CD14-positive monocyte (primary cell): ENCODE measurements around the gene SEPTIN3. TPM values are rescaled to one million over a fixed set of nuclear protein-coding genes. Genes with fewer than 3 reads are reported as not detected.
A peak's percentile ranks its signal among the peaks of the same experiment; 100 is the strongest.

Experiments used
- DNase-seq, 3 donors: peaks; one replicate each; pipeline ENCODE4 v3.0.0-alpha.2; 2011 to 2022
- H2AFZ ChIP-seq: 2 replicates; pipeline ENCODE4 v1.6.0; 2012; ENCODE audit warnings: mild to moderate bottlenecking, low read depth, low read length, inconsistent platforms; ENCODE audit not compliant: insufficient read depth, poor library complexity, severe bottlenecking
- H3K27ac ChIP-seq, 2 donors: 1 replicate in 1 of 2; 2 replicates in 1 of 2; pipeline ENCODE4 v1.5.1; 2012 to 2013; ENCODE audit warnings: low read length in 2 of 2, control low read depth in 1 of 2, inconsistent platforms in 1 of 2, low read depth in 1 of 2, mild to moderate bottlenecking in 1 of 2
- H3K27me3 ChIP-seq, 2 donors: one replicate each; pipeline versions ENCODE4 v1.6.0 to v1.6.1; 2011 to 2013; ENCODE audit warnings: low read length in 2 of 2; ENCODE audit not compliant: control insufficient read depth in 2 of 2, insufficient read depth in 2 of 2
- H3K36me3 ChIP-seq, 2 donors: replicated peaks in 1 of 2; 1 replicate in 1 of 2; 2 replicates in 1 of 2; pipeline versions ENCODE4 v1.5.1 to v1.6.1; 2012 to 2013; ENCODE audit warnings: low read length in 2 of 2, control low read depth in 1 of 2, inconsistent platforms in 1 of 2, mild to moderate bottlenecking in 1 of 2; ENCODE audit not compliant: insufficient read depth in 2 of 2, control insufficient read depth in 1 of 2
- H3K4me1 ChIP-seq, 2 donors: 1 replicate in 1 of 2; 2 replicates in 1 of 2; pipeline versions ENCODE4 v1.5.1 to v1.6.1; 2012 to 2013; ENCODE audit warnings: low read length in 2 of 2, control low read depth in 1 of 2, inconsistent platforms in 1 of 2, mild to moderate bottlenecking in 1 of 2, moderate library complexity in 1 of 2; ENCODE audit not compliant: insufficient read depth in 2 of 2, control insufficient read depth in 1 of 2
- H3K4me2 ChIP-seq: replicated peaks from 2 replicates; pipeline ENCODE3; 2012; ENCODE audit warnings: low read length, moderate library complexity, mild to moderate bottlenecking; ENCODE audit not compliant: poor library complexity, severe bottlenecking; ENCODE audit errors: extremely low read depth
- H3K4me3 ChIP-seq, 3 experiments: fragments of 200-600 bp in 1 of 3; sonication (generic) in 1 of 3; replicated peaks in 1 of 3; 1 replicate in 2 of 3; 2 replicates in 1 of 3; pipeline ENCODE4 v1.5.1; 2011 to 2013; ENCODE audit warnings: low read length in 3 of 3, mild to moderate bottlenecking in 3 of 3, control low read depth in 2 of 3, low read depth in 2 of 3, inconsistent platforms in 1 of 3, moderate library complexity in 1 of 3
- H3K79me2 ChIP-seq: 2 replicates; pipeline ENCODE4 v1.6.0; 2012; ENCODE audit warnings: mild to moderate bottlenecking, control low read depth, inconsistent platforms, low read length, moderate library complexity; ENCODE audit not compliant: insufficient read depth
- H3K9ac ChIP-seq: 2 replicates; pipeline ENCODE4 v1.6.0; 2017; ENCODE audit warnings: low read length, mild to moderate bottlenecking; ENCODE audit not compliant: insufficient read depth, poor library complexity, severe bottlenecking
- H3K9me3 ChIP-seq, 2 donors: replicated peaks in 1 of 2; 1 replicate in 1 of 2; 2 replicates in 1 of 2; pipeline versions ENCODE4 v1.5.1 to v1.6.1; 2012 to 2013; ENCODE audit warnings: low read length in 2 of 2, control low read depth in 1 of 2; ENCODE audit not compliant: control insufficient read depth in 1 of 2, insufficient read depth in 1 of 2
- H4K20me1 ChIP-seq: 2 replicates; pipeline ENCODE4 v1.6.0; 2012; ENCODE audit warnings: mild to moderate bottlenecking, low read length, control low read depth, moderate library complexity; ENCODE audit not compliant: insufficient read depth
- H3K27ac Mint-ChIP-seq, 7 donors: one replicate each; pipeline ENCODE4 v1.8.0; 2020; ENCODE audit warnings: mild to moderate bottlenecking in 7 of 7, mixed read lengths in 7 of 7, moderate library complexity in 6 of 7, inconsistent platforms in 2 of 7
- H3K27me3 Mint-ChIP-seq, 3 donors: one replicate each; pipeline ENCODE4 v1.8.0; 2021 to 2022; ENCODE audit warnings: low read depth in 3 of 3, mild to moderate bottlenecking in 3 of 3, mixed read lengths in 3 of 3, moderate library complexity in 3 of 3, inconsistent platforms in 1 of 3
- H3K36me3 Mint-ChIP-seq, 2 donors: one replicate each; pipeline ENCODE4 v1.8.0; 2020; ENCODE audit warnings: mixed read lengths in 2 of 2, inconsistent platforms in 1 of 2, mild to moderate bottlenecking in 1 of 2
- H3K4me1 Mint-ChIP-seq: one replicate; pipeline ENCODE4 v1.8.0; 2020; ENCODE audit warnings: mild to moderate bottlenecking, mixed read lengths
- H3K4me3 Mint-ChIP-seq, 2 donors: one replicate each; pipeline ENCODE4 v1.8.0; 2020; ENCODE audit warnings: mild to moderate bottlenecking in 2 of 2, mixed read lengths in 2 of 2, moderate library complexity in 1 of 2
- H3K9me3 Mint-ChIP-seq, 7 donors: one replicate each; pipeline ENCODE4 v1.8.0; 2020 to 2022; ENCODE audit warnings: mixed read lengths in 7 of 7, mild to moderate bottlenecking in 6 of 7, moderate library complexity in 6 of 7, inconsistent platforms in 2 of 7
- CTCF ChIP-seq: fragments of 200-600 bp; IDR thresholded peaks from one replicate; pipeline ENCODE4 v1.8.0; 2022; ENCODE audit warnings: antibody characterized with exemption, mild to moderate bottlenecking
- WGBS: methylation state at CpG from one replicate; pipeline ENCODE4 v1.1.5; 2013; ENCODE audit warnings: missing lambda C conversion rate; ENCODE audit not compliant: insufficient coverage; 5-methylcytosine and 5-hydroxymethylcytosine counted together
- intact Hi-C, 2 donors: fragments of 100-400 bp; cut with micrococcal nuclease; formaldehyde crosslinking; loops; one replicate each; pipeline versions ENCODE4 v1.15.0 to v1.15.1; 2023
- polyA plus RNA-seq, 3 donors: library from polyadenylated mRNA; depleted of rRNA in 1 of 3; unstranded in 2 of 3; stranded (reverse) in 1 of 3; fragments of 300-500 nt in 2 of 3; fragments of >200 nt in 1 of 3; fragmentation: Illumina TruSeq in 2 of 3; gene quantifications; 1 replicate in 2 of 3; 2 replicates in 1 of 3; pipeline ENCODE4 v1.2.3, GENCODE V29; 2012 to 2021

The SEPTIN3 gene
- polyA plus RNA-seq, 3 donors: 0.06 to 0.20 TPM; not detected in 1

DNA sequence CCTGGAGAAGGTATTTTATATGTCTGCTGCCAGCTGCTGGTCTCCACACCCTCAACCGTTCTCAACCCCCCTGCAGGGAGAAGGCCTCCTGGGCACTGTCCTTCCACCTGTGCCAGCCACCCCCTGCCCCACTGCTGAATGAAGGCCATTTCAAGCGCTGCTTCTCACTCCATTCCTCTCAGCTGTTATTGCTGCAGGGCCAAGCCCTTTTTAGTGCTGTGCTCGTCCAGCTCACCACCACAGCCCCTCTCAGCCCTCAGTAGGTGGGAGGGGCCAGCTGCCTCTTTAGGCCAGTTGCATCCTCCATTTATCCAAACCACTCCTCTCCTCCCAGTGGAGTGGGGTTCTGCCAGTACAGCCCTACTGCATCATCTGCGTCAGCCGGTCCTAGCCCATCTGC is 27.6 kb downstream of the SEPTIN3 start:
- Mint-ChIP-seq H3K4me3 (no peak overlapping the region), H3K9me3 (peaks cover 0 to 9% (median 4%) of the 10 kb centered on the region in 7 donors), H3K36me3 (peaks cover 9 to 12% of the 10 kb centered on the region in 2 donors), H3K27me3 (peaks cover 1 to 13% (median 13%) of the 10 kb centered on the region in 3 donors), H3K27ac (no peak overlapping the region), H3K4me1 (peaks cover 23% of the 10 kb centered on the region)
- no peak overlapping the region for H3K9ac ChIP-seq
- H3K4me1 ChIP-seq: peaks cover 17 to 20% of the 10 kb centered on the region in 2 donors
- H3K9me3 ChIP-seq: peaks cover 0 to 5% of the 10 kb centered on the region in 2 donors
- H3K27me3 ChIP-seq: peaks cover 0 to under 1% of the 10 kb centered on the region in 2 donors
- no peak overlapping the region for H2AFZ ChIP-seq
- H3K4me3 ChIP-seq: no peak overlapping the region
- H3K36me3 ChIP-seq: no peaks in the 10 kb centered on the region
- no peaks in the 10 kb centered on the region for H4K20me1 ChIP-seq
- peaks cover 6% of the 10 kb centered on the region for H3K79me2 ChIP-seq
- DNase-seq: no peak
- no peak for TF ChIP-seq CTCF
- intact Hi-C loops: loop anchor here (5.0 kb wide), 1 partner anchor 75 kb away; the partner anchor contains the start of genes NAGA (in 2 of the 2) and PHETA2 (in 2 of the 2)
- H3K4me2 ChIP-seq: no peak overlapping the region
- 100% methylated on average over 3 of the region's 5 CpGs for WGBS
- H3K27ac ChIP-seq: no peak overlapping the region

GRCh38 chr22:41998361-41999261 is 29.4 kb downstream of the SEPTIN3 start, which contains the start of gene WBP2NL:
Gene WBP2NL, plus strand, starts transcription at chr22:41998788. Its CDS starts 31 bp downstream, at chr22:41998819.
- H3K36me3 ChIP-seq: no peaks in the 10 kb centered on the region
- Mint-ChIP-seq H3K27ac (peak within 1 kb of the TSS; percentile 47 to 97 (median 95)), H3K36me3 (peaks cover 11 to 13% of the 10 kb centered on the region in 2 donors), H3K9me3 (peaks cover 0 to 14% (median 5%) of the 10 kb centered on the region in 7 donors), H3K27me3 (peaks cover 3 to 11% (median 6%) of the 10 kb centered on the region in 3 donors), H3K4me3 (peak within 1 kb of the TSS; percentile 83 to 99), H3K4me1 (peaks cover 23% of the 10 kb centered on the region)
- no peak for TF ChIP-seq CTCF
- peak within 1 kb of the TSS; percentile 48 to 77 for H3K27ac ChIP-seq
- DNase-seq: peak; percentile 79 to 92 (median 91)
- intact Hi-C loops: loop anchor here (5.0 kb wide), 1 partner anchor 74 kb away; the partner anchor contains the start of genes NAGA (in 2 of the 2) and PHETA2 (in 2 of the 2)
- H3K4me2 ChIP-seq: peak within 1 kb of the TSS; percentile 72
- peak within 1 kb of the TSS; percentile 89 for H2AFZ ChIP-seq
- H4K20me1 ChIP-seq: no peaks in the 10 kb centered on the region
- peak within 1 kb of the TSS; percentile 56 to 84 (median 73) for H3K4me3 ChIP-seq
- H3K9ac ChIP-seq: peak within 1 kb of the TSS; percentile 72
- no peaks in the 10 kb centered on the region for H3K27me3 ChIP-seq
- peaks cover 17 to 20% of the 10 kb centered on the region in 2 donors for H3K4me1 ChIP-seq
- peaks cover 6% of the 10 kb centered on the region for H3K79me2 ChIP-seq
- peaks cover 0 to 6% of the 10 kb centered on the region in 2 donors for H3K9me3 ChIP-seq
- WGBS: 48% methylated on average over 52 of the region's 71 CpGs
